GM21528 (cell line): ENCODE results near the gene CDK10.
"Not testable (repeated sequence)": the region's sequence is repeated elsewhere in the genome, so short reads cannot be mapped to it uniquely, and the experiment has no call there.

Source experiments
- ATAC-seq: cut with Tn5 transposase; IDR thresholded peaks from one replicate; pipeline ENCODE4 v1.9.1; 2021; ENCODE audit warnings: mild to moderate bottlenecking, moderate library complexity; ENCODE audit not compliant: unreplicated experiment, low FRiP score

The CDK10 gene

GRCh38 chr16:89695086-89695874 lies 8.8 kb downstream of the CDK10 start:
- ATAC-seq = no peak

GRCh38 chr16:89695875-89696669 lies 9.6 kb downstream of the CDK10 start:
- no peak for ATAC-seq

GRCh38 chr16:89696670-89697128 lies 10.2 kb downstream of the CDK10 start:
- no peak for ATAC-seq

GRCh38 chr16:89697161-89697615 lies 10.7 kb downstream of the CDK10 start:
- no peak for ATAC-seq

GRCh38 chr16:89697616-89698331 lies 11.3 kb downstream of the CDK10 start:
- no peak for ATAC-seq

GRCh38 chr16:89698717-89699116 lies 12.2 kb downstream of the CDK10 start:
- not testable (repeated sequence) for ATAC-seq

- not testable (repeated sequence) for ATAC-seq
These were observed 13.2 kb downstream of the CDK10 start for GRCh38 chr16:89699629-89700099.

- no peak for ATAC-seq
These were observed 13.7 kb downstream of the CDK10 start for GRCh38 chr16:89700100-89700648.

- ATAC-seq = peak; percentile 16
These were observed 14.3 kb downstream of the CDK10 start for GRCh38 chr16:89700649-89701424.

GRCh38 chr16:89701425-89702406 lies 15.2 kb downstream of the CDK10 start, which contains the start of gene SPATA2L:
TSS of gene SPATA2L (minus strand) at chr16:89701705. CDS start at chr16:89701232, 473 bp downstream.
- peak; percentile 64 for ATAC-seq

- no peak for ATAC-seq
These were observed 17.8 kb downstream of the CDK10 start for GRCh38 chr16:89704281-89704680.

GRCh38 chr16:89705006-89705405 lies 18.5 kb downstream of the CDK10 start:
- no peak for ATAC-seq

- ATAC-seq = no peak
These were observed 20.2 kb downstream of the CDK10 start for GRCh38 chr16:89706518-89707260.

- no peak for ATAC-seq
These were observed 21.2 kb downstream of the CDK10 start for GRCh38 chr16:89707695-89708094.

GRCh38 chr16:89708481-89708931 lies 22.0 kb downstream of the CDK10 start:
- no peak for ATAC-seq

- no peak for ATAC-seq
These were observed 22.7 kb downstream of the CDK10 start for GRCh38 chr16:89709166-89709565.

GRCh38 chr16:89709716-89710432 lies 23.4 kb downstream of the CDK10 start:
- ATAC-seq = no peak
